PC-3 (cell line): ENCODE data around the gene ACP4. TPM values are rescaled to one million over a fixed set of nuclear protein-coding genes. Genes with fewer than 3 reads are reported as not detected.

ENCODE experiments used
- ATAC-seq: fragments of 200-7000 bp; cut with Tn5 transposase; 2 replicates; pipeline ENCODE4 v1.9.1; 2020; ENCODE audit warnings: mild to moderate bottlenecking, moderate library complexity
- Bru-seq: library from RNA; stranded (reverse); fragments of 400-500 nt; gene quantifications from one replicate; lab custom pipeline; 2021; lab: Mats Ljungman, UMichigan
- BruChase-seq, 2 experiments: library from RNA; stranded (reverse); fragments of 400-500 nt; gene quantifications; one replicate each; lab custom pipeline; 2021; lab: Mats Ljungman, UMichigan
- BruUV-seq: library from RNA; stranded (reverse); fragments of 400-500 nt; replicated peaks from 2 replicates; lab custom pipeline; 2021; lab: Mats Ljungman, UMichigan
- CTCF ChIA-PET: fragments of 300-600 bp; sonication (Branson Sonifier 250); formaldehyde crosslinking; loops from one replicate; lab custom pipeline; 2022; ENCODE audit warnings: antibody characterized with exemption; lab: Charles Lee
- POLR2A ChIA-PET: fragments of 300-600 bp; sonication (Branson Sonifier 250); formaldehyde crosslinking; loops from one replicate; lab custom pipeline; 2022; ENCODE audit warnings: antibody characterized with exemption; ENCODE audit not compliant: unreplicated experiment; lab: Charles Lee
- DNase-seq: peaks from one replicate; pipeline ENCODE4 v3.0.0-alpha.2; 2015
- H2AFZ ChIP-seq: fragments of 300-600 bp; sonication (generic); 2 replicates; pipeline ENCODE4 v1.6.0; 2016; ENCODE audit warnings: antibody characterized with exemption, low read length
- H3F3A ChIP-seq: fragments of 300-600 bp; sonication (generic); one replicate; pipeline ENCODE4 v1.6.0; 2017; ENCODE audit warnings: antibody characterized with exemption, low read length, control low read depth, mild to moderate bottlenecking; ENCODE audit not compliant: unreplicated experiment
- H3K27ac ChIP-seq: fragments of 300-600 bp; sonication (generic); 2 replicates; pipeline ENCODE4 v1.5.1; 2016; ENCODE audit warnings: mild to moderate bottlenecking, low read length
- H3K27me3 ChIP-seq: fragments of 300-600 bp; sonication (generic); 2 replicates; pipeline ENCODE4 v1.6.1; 2016; ENCODE audit warnings: low read length, mixed read lengths
- H3K36me3 ChIP-seq: fragments of 300-600 bp; sonication (generic); 2 replicates; pipeline ENCODE4 v1.6.1; 2016; ENCODE audit warnings: low read depth, mixed run types, low read length, mixed read lengths
- H3K4me1 ChIP-seq: fragments of 300-600 bp; sonication (generic); 2 replicates; pipeline ENCODE4 v1.5.1; 2016; ENCODE audit warnings: low read length; ENCODE audit not compliant: insufficient read depth
- H3K4me2 ChIP-seq: fragments of 300-600 bp; sonication (generic); 2 replicates; pipeline ENCODE4 v1.6.0; 2016; ENCODE audit warnings: low read length
- H3K4me3 ChIP-seq: fragments of 300-600 bp; sonication (generic); 2 replicates; pipeline ENCODE4 v1.5.1; 2016; ENCODE audit warnings: mild to moderate bottlenecking, low read length, mixed read lengths
- H3K79me2 ChIP-seq: fragments of 300-600 bp; sonication (generic); 2 replicates; pipeline ENCODE4 v1.6.1; 2017; ENCODE audit warnings: low read length, mixed read lengths
- H3K9ac ChIP-seq: fragments of 300-600 bp; sonication (generic); 2 replicates; pipeline ENCODE4 v1.6.0; 2016; ENCODE audit warnings: mild to moderate bottlenecking, low read length
- H3K9me2 ChIP-seq: fragments of 300-600 bp; sonication (generic); replicated peaks from 2 replicates; pipeline ENCODE4 v1.6.1; 2016; ENCODE audit warnings: mixed run types, low read length, mixed read lengths
- H3K9me3 ChIP-seq: fragments of 300-600 bp; sonication (generic); 2 replicates; pipeline ENCODE4 v1.6.1; 2016; ENCODE audit warnings: low read length, mixed read lengths
- H4K20me1 ChIP-seq: fragments of 300-600 bp; sonication (generic); 2 replicates; pipeline ENCODE4 v1.6.1; 2016; ENCODE audit warnings: low read length, mixed read lengths
- EZH2 ChIP-seq: fragments of 300-600 bp; sonication (generic); IDR thresholded peaks from one replicate; pipeline ENCODE4 v1.6.1; 2017; ENCODE audit warnings: antibody characterized with exemption, mild to moderate bottlenecking, low read length; ENCODE audit not compliant: unreplicated experiment
- EZH2phosphoT487 ChIP-seq: fragments of 300-600 bp; sonication (generic); IDR thresholded peaks from 2 replicates; pipeline ENCODE4 v1.6.1; 2018; ENCODE audit warnings: mild to moderate bottlenecking, antibody characterized with exemption, low read length, borderline replicate concordance
- intact Hi-C: fragments of 100-400 bp; cut with micrococcal nuclease; formaldehyde crosslinking; loops from 2 replicates; pipeline ENCODE4 v1.9.0; 2023
- long read RNA-seq: library from polyadenylated mRNA; unstranded; transcript quantifications from one replicate; pipeline ENCODE4 v2.0.0, GENCODE V29; 2021; ENCODE audit not compliant: unreplicated experiment
- total RNA-seq: library from RNA; depleted of rRNA; stranded (reverse); fragments of >200 nt; gene quantifications from 2 replicates; pipeline ENCODE4 v1.2.3, GENCODE V29; 2014; rRNA removed
- TF ChIP-seq, protein P1 (sequence below): fragments of 300-600 bp; sonication (generic); conservative IDR thresholded peaks from 2 replicates; pipeline ENCODE4 v1.5.1; 2017; ENCODE audit warnings: antibody characterized with exemption, low read depth, mild to moderate bottlenecking, low read length

The ACP4 gene, protein sequence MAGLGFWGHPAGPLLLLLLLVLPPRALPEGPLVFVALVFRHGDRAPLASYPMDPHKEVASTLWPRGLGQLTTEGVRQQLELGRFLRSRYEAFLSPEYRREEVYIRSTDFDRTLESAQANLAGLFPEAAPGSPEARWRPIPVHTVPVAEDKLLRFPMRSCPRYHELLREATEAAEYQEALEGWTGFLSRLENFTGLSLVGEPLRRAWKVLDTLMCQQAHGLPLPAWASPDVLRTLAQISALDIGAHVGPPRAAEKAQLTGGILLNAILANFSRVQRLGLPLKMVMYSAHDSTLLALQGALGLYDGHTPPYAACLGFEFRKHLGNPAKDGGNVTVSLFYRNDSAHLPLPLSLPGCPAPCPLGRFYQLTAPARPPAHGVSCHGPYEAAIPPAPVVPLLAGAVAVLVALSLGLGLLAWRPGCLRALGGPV
- not detected in 2 replicates for total RNA-seq
- Bru-seq, nascent RNA = not detected
- not detected for BruChase-seq, experiment 1, labeled RNA remaining after a 6-hour chase
- BruChase-seq, experiment 2, labeled RNA remaining after a 2-hour chase = not detected
- long read RNA-seq, partial matches to known transcripts = 0 of 2 reads
- long read RNA-seq, other reads (novel, unspliced or antisense) = 2 of 2 reads

DNA sequence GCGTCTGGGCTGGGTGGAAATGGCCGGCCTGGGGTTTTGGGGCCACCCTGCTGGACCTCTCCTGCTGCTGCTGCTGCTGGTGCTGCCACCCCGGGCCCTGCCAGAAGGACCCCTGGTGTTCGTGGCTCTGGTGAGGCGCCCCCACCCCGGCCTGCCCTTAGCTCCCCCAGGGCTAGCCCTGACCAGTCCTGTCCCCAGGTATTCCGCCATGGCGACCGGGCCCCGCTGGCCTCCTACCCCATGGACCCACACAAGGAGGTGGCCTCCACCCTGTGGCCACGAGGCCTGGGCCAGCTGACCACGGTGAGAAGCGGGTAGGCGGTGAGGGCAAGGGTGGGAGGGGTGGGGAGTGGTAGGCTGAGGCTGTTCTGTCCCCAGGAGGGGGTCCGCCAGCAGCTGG, at the start of gene ACP4:
ACP4 (plus strand) TSS at position 20 of the 400 bp plus-strand sequence; CDS start at position 20, 0 bp downstream.
- ATAC-seq (no peak), DNase-seq (no peak)
- Histone ChIP-seq H3F3A (no peaks in the 10 kb centered on the region), H4K20me1 (no peaks in the 10 kb centered on the region), H3K4me1 (no peaks in the 10 kb centered on the region), H3K36me3 (no peaks in the 10 kb centered on the region), H3K79me2 (no peaks in the 10 kb centered on the region), H3K9me3 (no peaks in the 10 kb centered on the region), H3K27me3 (no peaks in the 10 kb centered on the region), H3K27ac (no peak within 1 kb of the TSS), H3K4me3 (no peak within 1 kb of the TSS), H2AFZ (no peak within 1 kb of the TSS), H3K9me2 (no peaks in the 10 kb centered on the region), H3K4me2 (no peak within 1 kb of the TSS), H3K9ac (no peak within 1 kb of the TSS)
- ChIA-PET POLR2A (no interaction called here), CTCF (no interaction called here)
- intact Hi-C loops = no loop called here
- BruUV-seq = no TSS peak
- no peak for TF ChIP-seq EZH2phosphoT487
- TF ChIP-seq EZH2 = no peak
- TF ChIP-seq, protein P1, sequence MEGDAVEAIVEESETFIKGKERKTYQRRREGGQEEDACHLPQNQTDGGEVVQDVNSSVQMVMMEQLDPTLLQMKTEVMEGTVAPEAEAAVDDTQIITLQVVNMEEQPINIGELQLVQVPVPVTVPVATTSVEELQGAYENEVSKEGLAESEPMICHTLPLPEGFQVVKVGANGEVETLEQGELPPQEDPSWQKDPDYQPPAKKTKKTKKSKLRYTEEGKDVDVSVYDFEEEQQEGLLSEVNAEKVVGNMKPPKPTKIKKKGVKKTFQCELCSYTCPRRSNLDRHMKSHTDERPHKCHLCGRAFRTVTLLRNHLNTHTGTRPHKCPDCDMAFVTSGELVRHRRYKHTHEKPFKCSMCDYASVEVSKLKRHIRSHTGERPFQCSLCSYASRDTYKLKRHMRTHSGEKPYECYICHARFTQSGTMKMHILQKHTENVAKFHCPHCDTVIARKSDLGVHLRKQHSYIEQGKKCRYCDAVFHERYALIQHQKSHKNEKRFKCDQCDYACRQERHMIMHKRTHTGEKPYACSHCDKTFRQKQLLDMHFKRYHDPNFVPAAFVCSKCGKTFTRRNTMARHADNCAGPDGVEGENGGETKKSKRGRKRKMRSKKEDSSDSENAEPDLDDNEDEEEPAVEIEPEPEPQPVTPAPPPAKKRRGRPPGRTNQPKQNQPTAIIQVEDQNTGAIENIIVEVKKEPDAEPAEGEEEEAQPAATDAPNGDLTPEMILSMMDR = no peak

DNA sequence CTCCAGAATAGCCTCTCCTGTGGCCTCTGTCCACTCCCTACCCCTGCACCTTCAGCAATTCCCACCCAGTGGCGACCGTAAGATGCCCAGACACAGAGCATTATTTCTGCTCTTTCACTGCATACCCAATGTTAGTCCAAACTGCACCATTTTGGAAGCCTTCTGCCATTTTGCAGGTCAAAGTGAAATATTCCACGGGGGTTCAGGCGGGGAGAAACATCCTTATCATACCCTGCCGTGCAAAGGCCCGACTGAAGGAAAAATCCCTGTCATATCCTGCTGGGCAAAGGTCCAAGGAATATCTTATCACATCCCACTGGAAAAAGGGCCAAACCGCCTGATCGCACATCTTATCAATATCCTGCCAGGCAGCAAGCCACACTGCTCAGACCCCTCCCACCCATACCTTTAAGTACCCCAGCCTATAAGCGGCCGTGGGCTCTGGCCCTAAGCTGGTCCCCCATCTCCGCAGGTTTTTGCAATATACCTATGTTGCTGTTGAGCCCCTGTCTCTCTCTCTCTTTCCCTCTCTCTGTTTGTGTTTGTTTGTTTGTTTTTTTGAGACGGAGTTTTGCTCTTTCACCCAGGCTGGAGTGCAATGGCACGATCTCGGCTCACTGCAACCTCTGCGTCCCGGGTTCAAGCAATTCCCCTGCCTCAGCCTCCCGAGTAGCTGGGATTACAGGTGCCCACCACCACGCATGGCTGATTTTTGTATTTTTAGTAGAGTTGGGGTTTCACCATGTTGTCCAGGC, 48.9 kb upstream of the ACP4 start:
- Histone ChIP-seq H3K9ac (no peak overlapping the region), H3K36me3 (no peaks in the 10 kb centered on the region), H4K20me1 (no peaks in the 10 kb centered on the region), H2AFZ (no peak overlapping the region), H3F3A (no peaks in the 10 kb centered on the region), H3K4me3 (no peak overlapping the region), H3K27ac (no peak overlapping the region), H3K4me2 (no peak overlapping the region), H3K9me3 (no peaks in the 10 kb centered on the region), H3K27me3 (peaks cover 51% of the 10 kb centered on the region), H3K9me2 (no peaks in the 10 kb centered on the region), H3K79me2 (no peaks in the 10 kb centered on the region), H3K4me1 (no peaks in the 10 kb centered on the region)
- ChIA-PET CTCF (no interaction called here), POLR2A (no interaction called here)
- no peak for DNase-seq
- no TSS peak for BruUV-seq
- no peak for ATAC-seq
- TF ChIP-seq, protein P1 = no peak
- TF ChIP-seq EZH2 (no peak), EZH2phosphoT487 (no peak)
- intact Hi-C loops = no loop called here
